Measurements from ENCODE around the gene ZDHHC13. TPM values are rescaled to one million over a fixed set of nuclear protein-coding genes. Genes with fewer than 3 reads are reported as not detected.

Gene ZDHHC13
- total and polyA plus RNA-seq, 10 of the 15 experiments (the other 5 are each of a cell fraction or from before 2014, with no cell fraction given): 8.5 to 34.2 (median 20.4) TPM

DNA sequence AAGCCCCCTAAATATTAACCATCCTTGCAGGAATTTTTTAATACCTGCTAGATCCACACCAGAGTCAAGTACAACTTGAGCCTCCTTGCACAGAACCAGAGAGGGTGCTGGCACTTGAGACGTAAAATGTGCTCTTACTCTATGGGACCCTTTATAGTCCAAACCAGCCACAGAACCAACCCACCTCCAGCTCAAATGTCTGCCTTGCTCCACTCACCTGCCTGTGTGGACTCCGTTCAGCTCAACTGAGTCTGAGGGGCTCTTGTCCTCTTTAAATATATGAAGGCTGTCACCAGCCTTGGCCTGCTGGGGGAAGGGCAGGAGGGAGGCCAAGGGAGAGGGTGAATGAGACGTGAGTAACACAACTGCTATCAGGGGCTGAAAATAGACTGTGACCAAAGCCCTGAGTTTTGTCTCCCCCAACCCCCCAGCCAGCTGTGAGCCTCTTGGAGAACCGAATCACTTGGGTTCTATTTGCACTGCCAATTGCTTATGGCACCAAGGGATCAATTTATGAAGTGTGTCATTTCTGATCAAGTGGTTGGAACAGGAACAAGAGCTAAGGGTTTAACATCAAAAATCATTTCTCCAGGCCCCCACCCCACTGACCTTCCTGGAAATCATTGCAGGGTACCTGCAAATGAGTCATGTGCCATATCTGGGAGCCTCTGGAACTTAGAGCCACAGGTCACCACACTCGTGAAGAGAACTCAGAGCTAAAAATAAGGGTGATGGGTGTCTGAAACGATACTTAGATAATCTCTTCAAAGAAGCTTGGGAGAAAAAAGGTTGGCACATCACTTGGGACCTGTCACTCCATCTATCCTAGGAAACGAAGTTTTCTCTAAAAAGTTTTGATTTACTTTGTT, 85.0 kb downstream of the ZDHHC13 start, which contains the start of gene CSRP3 (continued):
- TF ChIP-seq, protein P1, sequence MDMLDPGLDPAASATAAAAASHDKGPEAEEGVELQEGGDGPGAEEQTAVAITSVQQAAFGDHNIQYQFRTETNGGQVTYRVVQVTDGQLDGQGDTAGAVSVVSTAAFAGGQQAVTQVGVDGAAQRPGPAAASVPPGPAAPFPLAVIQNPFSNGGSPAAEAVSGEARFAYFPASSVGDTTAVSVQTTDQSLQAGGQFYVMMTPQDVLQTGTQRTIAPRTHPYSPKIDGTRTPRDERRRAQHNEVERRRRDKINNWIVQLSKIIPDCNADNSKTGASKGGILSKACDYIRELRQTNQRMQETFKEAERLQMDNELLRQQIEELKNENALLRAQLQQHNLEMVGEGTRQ (IDR thresholded peaks at IDR 0.05; ENCODE audit: borderline replicate concordance, low read depth, low read length): no peak
- TF ChIP-seq SMAD5 (IDR thresholded peaks at IDR 0.05; ENCODE audit: low read depth): no peak
- no peak for TF ChIP-seq HDAC2 (IDR thresholded peaks at IDR 0.05)
- TF ChIP-seq MTA3 (IDR thresholded peaks at IDR 0.05; ENCODE audit: borderline replicate concordance, low read length): no peak
- TF ChIP-seq, protein P2, sequence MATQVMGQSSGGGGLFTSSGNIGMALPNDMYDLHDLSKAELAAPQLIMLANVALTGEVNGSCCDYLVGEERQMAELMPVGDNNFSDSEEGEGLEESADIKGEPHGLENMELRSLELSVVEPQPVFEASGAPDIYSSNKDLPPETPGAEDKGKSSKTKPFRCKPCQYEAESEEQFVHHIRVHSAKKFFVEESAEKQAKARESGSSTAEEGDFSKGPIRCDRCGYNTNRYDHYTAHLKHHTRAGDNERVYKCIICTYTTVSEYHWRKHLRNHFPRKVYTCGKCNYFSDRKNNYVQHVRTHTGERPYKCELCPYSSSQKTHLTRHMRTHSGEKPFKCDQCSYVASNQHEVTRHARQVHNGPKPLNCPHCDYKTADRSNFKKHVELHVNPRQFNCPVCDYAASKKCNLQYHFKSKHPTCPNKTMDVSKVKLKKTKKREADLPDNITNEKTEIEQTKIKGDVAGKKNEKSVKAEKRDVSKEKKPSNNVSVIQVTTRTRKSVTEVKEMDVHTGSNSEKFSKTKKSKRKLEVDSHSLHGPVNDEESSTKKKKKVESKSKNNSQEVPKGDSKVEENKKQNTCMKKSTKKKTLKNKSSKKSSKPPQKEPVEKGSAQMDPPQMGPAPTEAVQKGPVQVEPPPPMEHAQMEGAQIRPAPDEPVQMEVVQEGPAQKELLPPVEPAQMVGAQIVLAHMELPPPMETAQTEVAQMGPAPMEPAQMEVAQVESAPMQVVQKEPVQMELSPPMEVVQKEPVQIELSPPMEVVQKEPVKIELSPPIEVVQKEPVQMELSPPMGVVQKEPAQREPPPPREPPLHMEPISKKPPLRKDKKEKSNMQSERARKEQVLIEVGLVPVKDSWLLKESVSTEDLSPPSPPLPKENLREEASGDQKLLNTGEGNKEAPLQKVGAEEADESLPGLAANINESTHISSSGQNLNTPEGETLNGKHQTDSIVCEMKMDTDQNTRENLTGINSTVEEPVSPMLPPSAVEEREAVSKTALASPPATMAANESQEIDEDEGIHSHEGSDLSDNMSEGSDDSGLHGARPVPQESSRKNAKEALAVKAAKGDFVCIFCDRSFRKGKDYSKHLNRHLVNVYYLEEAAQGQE (IDR thresholded peaks at IDR 0.05; ENCODE audit: low read depth, low read length): no peak
- TF ChIP-seq, protein P3, sequence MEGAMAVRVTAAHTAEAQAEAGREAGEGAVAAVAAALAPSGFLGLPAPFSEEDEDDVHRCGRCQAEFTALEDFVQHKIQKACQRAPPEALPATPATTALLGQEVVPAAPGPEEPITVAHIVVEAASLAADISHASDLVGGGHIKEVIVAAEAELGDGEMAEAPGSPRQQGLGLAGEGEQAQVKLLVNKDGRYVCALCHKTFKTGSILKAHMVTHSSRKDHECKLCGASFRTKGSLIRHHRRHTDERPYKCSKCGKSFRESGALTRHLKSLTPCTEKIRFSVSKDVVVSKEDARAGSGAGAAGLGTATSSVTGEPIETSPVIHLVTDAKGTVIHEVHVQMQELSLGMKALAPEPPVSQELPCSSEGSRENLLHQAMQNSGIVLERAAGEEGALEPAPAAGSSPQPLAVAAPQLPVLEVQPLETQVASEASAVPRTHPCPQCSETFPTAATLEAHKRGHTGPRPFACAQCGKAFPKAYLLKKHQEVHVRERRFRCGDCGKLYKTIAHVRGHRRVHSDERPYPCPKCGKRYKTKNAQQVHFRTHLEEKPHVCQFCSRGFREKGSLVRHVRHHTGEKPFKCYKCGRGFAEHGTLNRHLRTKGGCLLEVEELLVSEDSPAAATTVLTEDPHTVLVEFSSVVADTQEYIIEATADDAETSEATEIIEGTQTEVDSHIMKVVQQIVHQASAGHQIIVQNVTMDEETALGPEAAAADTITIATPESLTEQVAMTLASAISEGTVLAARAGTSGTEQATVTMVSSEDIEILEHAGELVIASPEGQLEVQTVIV (IDR thresholded peaks at IDR 0.05; ENCODE audit: borderline replicate concordance, partially characterized antibody): no peak
- no peak for TF ChIP-seq NR2F1 (conservative IDR thresholded peaks at IDR 0.05)
- TF ChIP-seq TAF1 (IDR thresholded peaks at IDR 0.05; ENCODE audit: borderline replicate concordance, low read depth, low read length): no peak
